NCI-H146 treated with DMSO at 0.1 percent for 48 hours (cell line): Measurements from ENCODE around the gene SNAPC4.

Experiments
- DNase-seq: peaks from one replicate; lab custom pipeline; 2025; ENCODE audit not compliant: unreplicated experiment; lab: John Stamatoyannopoulos, UW

SNAPC4 gene

GRCh38 chr9:136393531-136393930 is 6.4 kb downstream of the SNAPC4 start:
- no peak for DNase-seq

GRCh38 chr9:136392538-136393449 is 7.2 kb downstream of the SNAPC4 start:
- DNase-seq, result no peak

- DNase-seq, result no peak
Measured at GRCh38 chr9:136391737-136392537, 8.0 kb downstream of the SNAPC4 start.

- no peak for DNase-seq
Measured at GRCh38 chr9:136389396-136389795, 10.6 kb downstream of the SNAPC4 start.

GRCh38 chr9:136387217-136387616 is 12.8 kb downstream of the SNAPC4 start:
- no peak for DNase-seq

- DNase-seq, result no peak
Measured at GRCh38 chr9:136386018-136386417, 14.0 kb downstream of the SNAPC4 start.

GRCh38 chr9:136385015-136385414 is 15.0 kb downstream of the SNAPC4 start:
- no peak for DNase-seq

- DNase-seq, result no peak
Measured at GRCh38 chr9:136383436-136383835, 16.5 kb downstream of the SNAPC4 start.

- no peak for DNase-seq
Measured at GRCh38 chr9:136381966-136382513, 17.9 kb downstream of the SNAPC4 start.

GRCh38 chr9:136381311-136381710 is 18.7 kb downstream of the SNAPC4 start:
- no peak for DNase-seq

GRCh38 chr9:136380381-136380780 is 19.6 kb downstream of the SNAPC4 start:
- DNase-seq, result no peak

- no peak for DNase-seq
Measured at GRCh38 chr9:136379891-136380290, 20.1 kb downstream of the SNAPC4 start.

- DNase-seq, result no peak
Measured at GRCh38 chr9:136379401-136379800, 20.6 kb downstream of the SNAPC4 start.

- DNase-seq, result no peak
Measured at GRCh38 chr9:136379003-136379287, 21.0 kb downstream of the SNAPC4 start.

- no peak for DNase-seq
Measured at GRCh38 chr9:136378170-136379002, 21.6 kb downstream of the SNAPC4 start.

- DNase-seq, result no peak
Measured at GRCh38 chr9:136377341-136378169, 22.4 kb downstream of the SNAPC4 start.

GRCh38 chr9:136376457-136376856 is 23.5 kb downstream of the SNAPC4 start:
- no peak for DNase-seq

GRCh38 chr9:136375096-136375495 is 24.9 kb downstream of the SNAPC4 start:
- DNase-seq, result no peak

- no peak for DNase-seq
Measured at GRCh38 chr9:136374183-136374575, 25.8 kb downstream of the SNAPC4 start.
